SHP77 (cell line): ENCODE results near the gene SLC5A4.
"Not testable (repeated sequence)": the region's sequence is repeated elsewhere in the genome, so short reads cannot be mapped to it uniquely, and the experiment has no call there.

Source experiments
- DNase-seq, 2 experiments: peaks; one replicate each; lab custom pipeline; 2025; lab: John Stamatoyannopoulos, UW

SLC5A4 gene

GRCh38 chr22:32199961-32200360 lies 55.2 kb downstream of the SLC5A4 start:
- no peak for DNase-seq

GRCh38 chr22:32199341-32199740 lies 55.8 kb downstream of the SLC5A4 start:
- no peak for DNase-seq

- not testable (repeated sequence) for DNase-seq
Measured at GRCh38 chr22:32197553-32198226, 57.5 kb downstream of the SLC5A4 start.

GRCh38 chr22:32195900-32196299 lies 59.2 kb downstream of the SLC5A4 start:
- not testable (repeated sequence) for DNase-seq

- DNase-seq: not testable (repeated sequence)
Measured at GRCh38 chr22:32193346-32193745, 61.8 kb downstream of the SLC5A4 start.

- DNase-seq: not testable (repeated sequence)
Measured at GRCh38 chr22:32191021-32191420, 64.1 kb downstream of the SLC5A4 start.

- DNase-seq: no peak
Measured at GRCh38 chr22:32185821-32186220, 69.3 kb downstream of the SLC5A4 start.

GRCh38 chr22:32183625-32184024 lies 71.5 kb downstream of the SLC5A4 start:
- no peak for DNase-seq

- no peak for DNase-seq
Measured at GRCh38 chr22:32181043-32181442, 74.1 kb downstream of the SLC5A4 start.

GRCh38 chr22:32177221-32177765 lies 77.9 kb downstream of the SLC5A4 start:
- no peak for DNase-seq

- DNase-seq: no peak
Measured at GRCh38 chr22:32175683-32176644, 79.2 kb downstream of the SLC5A4 start.

GRCh38 chr22:32175115-32175514 lies 80.0 kb downstream of the SLC5A4 start:
- DNase-seq: no peak
